Psoas muscle (tissue), 8 donors: ENCODE measurements around the gene ALK. TPM values are rescaled to one million over a fixed set of nuclear protein-coding genes. Genes with fewer than 3 reads are reported as not detected.
"Not testable (repeated sequence)": the region's sequence is repeated elsewhere in the genome, so short reads cannot be mapped to it uniquely, and the experiment has no call there.

Experiments
- ATAC-seq, 4 donors: fragments of 200-7000 bp; cut with Tn5 transposase; one replicate each; pipeline ENCODE4 v1.9.1; 2020; ENCODE audit warnings: moderate library complexity in 3 of 4, mild to moderate bottlenecking in 2 of 4
- DNase-seq, 2 donors: peaks; one replicate each; pipeline ENCODE4 v3.0.0-alpha.2; 2020
- H3K27ac ChIP-seq: fragments of 200-600 bp; one replicate; pipeline ENCODE4 v1.8.0; 2022
- H3K27me3 ChIP-seq, 3 donors: fragments of 200-600 bp in 1 of 3; one replicate each; pipeline versions ENCODE4 v1.6.1 to v1.8.0; 2013 to 2022; ENCODE audit warnings: low read length in 2 of 3, mild to moderate bottlenecking in 2 of 3, moderate library complexity in 1 of 3; ENCODE audit not compliant: insufficient read depth in 3 of 3
- H3K36me3 ChIP-seq, 2 donors: fragments of 200-600 bp in 1 of 2; one replicate each; pipeline versions ENCODE4 v1.6.1 to v1.8.0; 2013 to 2022; ENCODE audit warnings: low read depth in 1 of 2, mild to moderate bottlenecking in 1 of 2, moderate library complexity in 1 of 2; ENCODE audit not compliant: insufficient read depth in 1 of 2
- H3K4me1 ChIP-seq: fragments of 200-600 bp; one replicate; pipeline ENCODE4 v1.8.0; 2022
- H3K4me3 ChIP-seq: fragments of 200-600 bp; one replicate; pipeline ENCODE4 v1.8.0; 2022; ENCODE audit warnings: mild to moderate bottlenecking
- H3K9me3 ChIP-seq: fragments of 200-600 bp; one replicate; pipeline ENCODE4 v1.8.0; 2022
- WGBS, 3 donors: extraction: QIAGEN DNeasy Blood & Tissue Kit; methylation state at CpG; one replicate each; pipeline versions ENCODE4 v1.1.6 to v1.1.7; 2013; 5-methylcytosine and 5-hydroxymethylcytosine counted together
- intact Hi-C, 2 donors: fragments of 100-400 bp; cut with DNase I; formaldehyde crosslinking; loops; one replicate each; pipeline versions ENCODE4 v1.11.0 to v1.14.2; 2022
- polyA plus RNA-seq, 3 donors: library from polyadenylated mRNA; stranded (reverse); fragments of 200-250 nt; gene quantifications; one replicate each; pipeline ENCODE4 v1.2.3, GENCODE V29; 2013
- total RNA-seq, 4 donors: library from RNA; stranded (reverse); fragmentation: NEBNext Ultra II Directional in 2 of 4; extraction: Animal tissue kit (Norgen Biotek cat#: 25700) in 2 of 4; gene quantifications; one replicate each; pipeline versions ENCODE4 v1.2.1 to v1.2.4, GENCODE V29; 2021 to 2023
- TF ChIP-seq, protein P1 (sequence below): fragments of 200-600 bp; IDR thresholded peaks from one replicate; pipeline ENCODE4 v1.8.0; 2022; ENCODE audit warnings: antibody characterized with exemption
- donor health status: healthy with polysubstance abuse.
- donor health status: DM: no; HTN: no; CAD: no; lungs with moderate emphysema.
- donor health status: Bipolar disorder and iron deficiency.
- donor health status: healthy.
- donor health status: DM: yes; HTN: yes; CAD: no.
- donor health status: DM: no; HTN: no; CAD: no.
- donor health status: DM: no; HTN: no; CAD: no.
- donor health status: DM: yes; HTN: yes; CAD: no.

ALK gene
- total and polyA plus RNA-seq, 7 donors = 0.03 to 0.32 (median 0.08) TPM; not detected in 2

DNA sequence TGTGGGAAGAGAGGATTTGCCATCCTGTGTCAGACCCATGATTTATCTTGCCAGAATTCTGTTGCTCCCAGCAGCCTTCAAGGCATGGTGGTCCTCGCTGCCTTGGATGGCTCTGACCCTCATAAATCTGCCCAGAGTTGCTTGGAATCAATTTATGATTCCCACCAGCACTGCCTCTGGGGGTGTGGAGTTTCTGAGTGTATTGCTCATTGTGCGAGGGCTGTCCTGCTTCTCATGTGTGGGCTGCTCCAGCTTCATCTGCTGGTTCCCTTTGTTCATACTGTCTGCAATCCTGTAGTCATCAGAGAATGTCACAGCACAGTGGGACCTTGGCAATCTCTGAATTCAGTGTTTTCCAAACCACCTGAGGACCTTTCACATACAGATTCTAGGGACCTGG is 666.4 kb downstream of the ALK start:
- WGBS, 3 donors = 40 to 54% (median 49%) methylated on average over 2 of the region's 2 CpGs
- ATAC-seq (no peak), DNase-seq (no peak)

DNA sequence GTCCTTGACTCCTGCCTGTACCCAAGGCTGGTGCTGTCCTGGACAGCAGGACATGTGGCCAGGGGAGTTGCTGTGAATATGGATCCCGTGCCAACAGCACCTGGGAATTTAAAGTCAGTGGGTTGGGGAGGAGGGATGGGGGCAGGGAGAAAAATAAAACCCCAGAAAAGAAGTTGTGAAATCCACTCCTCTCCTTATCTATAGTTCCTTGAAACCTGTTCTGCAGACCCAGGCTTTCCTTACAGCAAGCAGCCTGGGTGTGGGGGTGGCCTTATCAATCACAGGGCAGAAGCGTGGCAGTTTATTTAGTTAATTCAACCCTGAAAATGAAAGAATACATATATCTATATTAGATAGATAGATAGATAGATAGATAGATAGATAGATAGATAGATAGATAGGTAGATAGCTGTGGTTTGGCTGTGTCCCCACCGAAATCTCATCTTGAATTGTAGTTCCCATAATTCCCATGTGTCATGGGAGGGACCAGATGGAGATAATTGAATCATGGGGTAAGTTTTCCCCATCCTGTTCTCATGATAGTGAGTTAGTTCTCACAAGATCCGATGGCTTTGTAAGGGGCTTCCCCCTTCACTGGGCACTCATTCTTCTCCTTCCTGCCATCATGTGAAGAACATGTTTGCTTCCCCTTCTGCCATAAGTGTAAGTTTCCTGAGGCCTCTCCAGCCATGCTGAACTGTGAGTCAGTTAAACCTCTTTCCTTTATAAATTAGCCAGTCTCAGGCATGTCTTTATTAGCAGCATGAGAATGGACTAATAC is 667.7 kb downstream of the ALK start:
- ATAC-seq, H3K27me3 ChIP-seq, H3K4me1 ChIP-seq, H3K27ac ChIP-seq, H3K36me3 ChIP-seq, H3K4me3 ChIP-seq, H3K9me3 ChIP-seq, intact Hi-C loops, DNase-seq: not testable (repeated sequence)
- WGBS, 3 donors = 69 to 75% (median 74%) methylated on average over 4 of the region's 4 CpGs

More for the DNA sequence above, 666.4 kb downstream of the ALK start:
- TF ChIP-seq, protein P1, sequence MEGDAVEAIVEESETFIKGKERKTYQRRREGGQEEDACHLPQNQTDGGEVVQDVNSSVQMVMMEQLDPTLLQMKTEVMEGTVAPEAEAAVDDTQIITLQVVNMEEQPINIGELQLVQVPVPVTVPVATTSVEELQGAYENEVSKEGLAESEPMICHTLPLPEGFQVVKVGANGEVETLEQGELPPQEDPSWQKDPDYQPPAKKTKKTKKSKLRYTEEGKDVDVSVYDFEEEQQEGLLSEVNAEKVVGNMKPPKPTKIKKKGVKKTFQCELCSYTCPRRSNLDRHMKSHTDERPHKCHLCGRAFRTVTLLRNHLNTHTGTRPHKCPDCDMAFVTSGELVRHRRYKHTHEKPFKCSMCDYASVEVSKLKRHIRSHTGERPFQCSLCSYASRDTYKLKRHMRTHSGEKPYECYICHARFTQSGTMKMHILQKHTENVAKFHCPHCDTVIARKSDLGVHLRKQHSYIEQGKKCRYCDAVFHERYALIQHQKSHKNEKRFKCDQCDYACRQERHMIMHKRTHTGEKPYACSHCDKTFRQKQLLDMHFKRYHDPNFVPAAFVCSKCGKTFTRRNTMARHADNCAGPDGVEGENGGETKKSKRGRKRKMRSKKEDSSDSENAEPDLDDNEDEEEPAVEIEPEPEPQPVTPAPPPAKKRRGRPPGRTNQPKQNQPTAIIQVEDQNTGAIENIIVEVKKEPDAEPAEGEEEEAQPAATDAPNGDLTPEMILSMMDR = no peak
- Histone ChIP-seq H3K27me3 (peaks cover 0 to 2% (median 0%) of the 10 kb centered on the region in 3 donors), H3K9me3 (no peaks in the 10 kb centered on the region), H3K36me3 (no peaks in the 10 kb centered on the region), H3K4me3 (no peak overlapping the region), H3K4me1 (no peaks in the 10 kb centered on the region), H3K27ac (no peak overlapping the region)
- intact Hi-C loops = no loop called here

DNA sequence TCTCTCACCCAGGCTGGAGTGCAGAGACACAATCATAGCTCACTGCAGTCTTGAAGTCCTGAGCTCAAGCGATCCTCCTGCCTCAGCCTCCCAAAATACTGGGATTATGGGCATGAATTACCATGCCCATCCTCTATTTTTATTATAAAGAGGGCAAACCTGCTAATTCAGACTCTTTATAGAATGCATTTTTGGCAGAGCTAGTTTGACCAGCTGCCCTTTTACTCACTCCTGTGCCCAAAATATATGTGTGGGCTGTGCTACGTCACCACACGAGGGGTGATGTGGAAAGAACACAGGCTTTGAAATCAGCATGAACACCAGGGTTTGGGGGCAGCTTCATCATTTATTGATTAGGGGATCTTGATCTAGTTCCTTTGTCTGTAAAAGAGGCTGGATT is 668.4 kb downstream of the ALK start:
- H3K4me1 ChIP-seq = no peaks in the 10 kb centered on the region
- no peak for ATAC-seq
- H3K36me3 ChIP-seq = no peaks in the 10 kb centered on the region
- intact Hi-C loops = no loop called here
- WGBS, 3 donors = 50 to 55% (median 52%) methylated on average over 3 of the region's 3 CpGs
- no peak for DNase-seq
- no peak overlapping the region for H3K4me3 ChIP-seq
- no peak overlapping the region for H3K27ac ChIP-seq
- TF ChIP-seq, protein P1 = no peak
- no peaks in the 10 kb centered on the region for H3K9me3 ChIP-seq
- peaks cover 0 to 2% (median 0%) of the 10 kb centered on the region in 3 donors for H3K27me3 ChIP-seq

DNA sequence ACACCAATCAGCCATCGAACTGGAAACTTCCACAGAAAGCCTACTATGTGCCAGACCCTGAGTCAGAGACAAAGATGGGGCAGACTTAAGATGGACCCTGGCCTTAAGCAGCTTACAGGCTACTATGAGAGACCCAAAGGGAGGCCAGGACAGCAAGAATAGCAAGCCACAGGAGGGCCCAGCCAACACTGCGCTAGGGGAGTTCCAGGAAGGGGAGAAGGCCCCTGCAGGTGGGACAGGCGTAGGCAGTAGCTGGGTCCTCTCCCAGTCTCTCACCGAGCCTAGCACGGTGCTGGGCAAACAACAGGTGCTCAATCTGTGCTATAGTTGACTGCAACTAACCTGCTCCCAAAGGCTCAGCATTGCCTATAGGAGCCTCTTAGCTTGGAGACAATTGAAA is 670.0 kb downstream of the ALK start:
- no peaks in the 10 kb centered on the region for H3K36me3 ChIP-seq
- TF ChIP-seq, protein P1 = no peak
- H3K27ac ChIP-seq = no peak overlapping the region
- WGBS, 3 donors = 87 to 92% (median 90%) methylated on average over 5 of the region's 5 CpGs
- intact Hi-C loops = no loop called here
- no peaks in the 10 kb centered on the region for H3K9me3 ChIP-seq
- DNase-seq = no peak
- H3K27me3 ChIP-seq = peaks cover 0 to 2% (median 0%) of the 10 kb centered on the region in 3 donors
- no peaks in the 10 kb centered on the region for H3K4me1 ChIP-seq
- no peak for ATAC-seq
- H3K4me3 ChIP-seq = no peak overlapping the region

DNA sequence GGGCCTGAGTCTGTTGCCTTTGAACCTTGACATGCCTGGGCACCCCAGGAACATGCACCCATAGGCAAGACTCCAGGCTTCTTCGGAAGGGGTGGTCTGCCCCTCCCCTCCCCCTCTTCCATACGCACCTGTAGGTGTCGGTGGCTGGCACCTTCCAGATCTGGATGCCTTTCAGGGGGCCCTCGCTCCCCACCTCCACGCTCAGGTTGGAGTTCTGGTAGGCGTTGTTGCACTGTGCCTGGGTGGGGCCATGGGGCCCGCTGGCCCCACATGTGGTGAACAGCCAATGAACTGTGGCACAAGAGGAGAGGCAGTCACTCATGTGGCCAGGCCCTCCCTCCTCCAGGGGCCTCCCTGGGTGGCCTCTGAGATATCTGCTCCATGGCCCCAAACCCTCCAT is 670.4 kb downstream of the ALK start:
- WGBS, 3 donors = 92 to 96% (median 96%) methylated on average over 7 of the region's 7 CpGs
- ATAC-seq (no peak), DNase-seq (no peak)
- H3K27me3 ChIP-seq = peaks cover 0 to 2% (median 0%) of the 10 kb centered on the region in 3 donors
- no peak overlapping the region for H3K4me3 ChIP-seq
- TF ChIP-seq, protein P1 = no peak
- no peak overlapping the region for H3K27ac ChIP-seq
- intact Hi-C loops = no loop called here
- no peaks in the 10 kb centered on the region for H3K4me1 ChIP-seq
- no peaks in the 10 kb centered on the region for H3K9me3 ChIP-seq
- H3K36me3 ChIP-seq = no peaks in the 10 kb centered on the region
